HG03175 (cell line): Measurements from ENCODE around the gene IDI2.
A peak's percentile ranks its signal among the peaks of the same experiment; 100 is the strongest.
"Not testable (repeated sequence)": the region's sequence is repeated elsewhere in the genome, so short reads cannot be mapped to it uniquely, and the experiment has no call there.

Experiments
- ATAC-seq: cut with Tn5 transposase; IDR thresholded peaks from one replicate; pipeline ENCODE4 v1.9.1; 2021; ENCODE audit warnings: mild to moderate bottlenecking, moderate library complexity; ENCODE audit not compliant: unreplicated experiment

Gene IDI2

DNA sequence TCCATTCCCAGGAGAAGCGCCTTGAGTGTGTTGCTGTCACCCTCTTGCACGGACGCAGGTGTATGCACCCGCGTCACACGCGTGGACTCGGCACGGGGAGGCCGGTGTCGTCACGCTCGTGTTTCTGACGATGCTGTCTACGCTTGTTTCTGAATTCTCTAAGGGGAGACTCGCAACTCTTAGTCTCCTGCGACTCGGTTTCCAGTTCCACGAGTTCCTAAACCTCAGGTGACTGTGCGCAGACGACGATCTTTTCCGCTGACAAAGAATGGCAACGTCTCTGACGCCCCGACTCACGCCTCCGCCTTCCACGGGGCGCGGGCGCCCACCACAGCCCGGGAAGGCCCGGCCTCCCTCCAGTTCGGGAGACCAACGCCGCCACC lies 22.7 kb upstream of the IDI2 start:
- ATAC-seq = peak; percentile 6

DNA sequence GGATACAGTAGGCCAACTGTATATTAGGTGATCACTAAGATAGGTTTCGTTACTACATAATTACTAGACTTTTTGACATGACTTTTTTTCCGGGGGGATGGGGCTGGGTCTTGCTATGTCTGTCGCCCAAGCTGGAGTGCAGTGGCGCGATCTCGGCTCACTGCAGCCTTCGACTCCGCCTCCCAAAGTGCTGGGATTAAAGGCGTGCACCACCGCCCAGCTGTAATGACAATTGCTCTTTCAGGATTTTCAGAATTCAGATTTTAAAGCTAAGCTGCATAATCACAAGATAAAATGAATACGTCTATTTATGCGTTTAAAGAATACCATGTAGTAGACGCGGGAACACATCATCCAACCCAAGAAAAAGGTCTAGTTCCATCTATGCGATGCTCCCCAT lies 22.3 kb upstream of the IDI2 start:
- ATAC-seq = no peak

DNA sequence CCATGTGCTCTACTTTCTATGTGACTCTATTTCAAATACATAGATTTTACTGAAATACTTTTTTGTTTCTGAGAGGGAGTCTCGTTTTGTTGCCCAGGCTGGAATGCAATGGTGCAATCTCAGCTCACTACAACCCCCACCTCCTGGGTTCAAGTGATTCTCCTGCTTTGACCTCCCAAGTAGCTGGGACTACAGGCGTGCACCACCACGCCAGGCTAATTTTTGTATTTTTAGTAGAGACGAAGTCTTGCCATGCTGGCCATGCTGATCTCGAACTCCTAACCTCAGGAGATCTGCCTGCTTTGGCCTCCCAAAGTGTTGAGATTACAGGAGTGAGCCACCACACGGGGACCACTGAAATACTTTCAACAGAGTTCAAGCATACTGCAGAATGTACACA lies 19.8 kb upstream of the IDI2 start:
- no peak for ATAC-seq

DNA sequence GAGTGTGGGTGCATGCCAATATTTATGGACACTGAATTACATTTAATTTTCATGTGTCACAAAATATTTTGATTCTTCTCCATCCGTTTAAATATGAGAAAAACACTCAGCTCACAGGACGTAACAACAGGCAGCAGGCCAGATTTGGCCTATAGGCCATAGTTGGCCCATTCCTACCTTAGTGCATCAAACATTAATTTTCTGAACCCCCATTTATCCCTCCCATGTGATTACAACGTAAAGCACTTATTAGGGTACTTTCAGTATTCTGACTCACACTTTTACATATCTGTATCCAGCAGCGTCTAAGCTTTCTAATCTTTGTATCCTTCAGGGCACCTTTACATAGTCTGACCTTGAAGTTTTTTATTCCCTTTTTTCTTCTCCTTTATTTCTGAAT lies 19.3 kb upstream of the IDI2 start:
- no peak for ATAC-seq

DNA sequence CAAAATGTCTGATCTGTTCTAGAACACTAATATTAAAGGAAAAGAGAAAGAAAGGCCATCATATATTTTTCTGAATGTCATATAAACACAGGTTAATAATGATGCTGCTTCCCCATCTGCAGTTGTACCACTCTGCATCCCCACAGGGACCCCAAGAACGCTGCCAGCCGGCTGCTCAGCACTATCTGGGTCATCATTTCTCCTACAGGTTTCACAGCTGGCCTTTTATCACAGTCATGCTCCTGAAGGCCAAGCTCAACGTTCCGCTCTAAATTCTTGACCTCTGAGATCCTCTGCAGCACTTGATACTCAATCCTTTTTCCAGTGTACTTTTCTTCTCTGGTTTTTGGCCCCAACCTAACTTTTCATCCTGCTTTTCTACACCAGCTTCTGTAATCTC lies 18.5 kb upstream of the IDI2 start:
- ATAC-seq = no peak

DNA sequence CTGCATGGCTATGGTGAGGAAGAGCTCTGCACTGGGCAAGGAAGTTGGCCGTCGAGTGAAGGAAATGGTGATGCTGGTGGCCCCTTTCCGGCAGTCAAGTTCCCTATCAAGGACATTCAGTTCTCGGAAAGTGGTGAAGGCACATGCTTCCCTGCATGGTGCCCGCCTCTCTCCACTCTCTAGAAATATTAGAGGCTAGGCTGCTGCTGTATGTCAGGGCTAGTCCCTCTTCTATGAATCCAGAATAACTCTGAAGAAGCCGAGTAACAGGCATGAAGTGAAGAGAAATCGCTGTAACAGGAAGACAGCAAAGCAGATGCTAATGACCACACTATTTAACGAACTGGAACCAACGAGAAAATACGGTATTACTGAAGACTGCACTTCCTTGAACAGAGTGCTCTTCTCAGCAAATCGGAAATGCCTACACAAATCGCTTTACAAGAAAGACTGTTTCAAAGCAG lies 17.9 kb upstream of the IDI2 start:
- peak; percentile 73 for ATAC-seq

DNA sequence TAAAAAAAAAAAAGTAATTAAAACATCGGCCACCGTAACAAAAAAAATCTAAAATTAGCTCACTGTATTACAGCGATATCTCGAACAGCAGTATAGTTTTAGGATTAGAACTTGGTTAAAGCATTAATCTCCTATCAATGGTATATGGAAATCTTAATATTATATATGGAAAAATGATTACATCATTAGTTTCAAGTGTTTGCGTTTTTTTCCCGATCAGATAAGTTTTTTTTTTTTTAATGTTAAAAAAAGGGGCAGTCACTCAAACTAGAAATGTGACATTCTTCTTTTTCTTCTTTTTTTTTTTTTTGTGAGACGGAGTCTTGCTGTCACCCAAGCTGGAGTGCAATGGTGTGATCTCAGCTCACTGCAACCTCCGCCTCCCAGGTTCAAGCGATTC lies 15.9 kb upstream of the IDI2 start:
- ATAC-seq = no peak

DNA sequence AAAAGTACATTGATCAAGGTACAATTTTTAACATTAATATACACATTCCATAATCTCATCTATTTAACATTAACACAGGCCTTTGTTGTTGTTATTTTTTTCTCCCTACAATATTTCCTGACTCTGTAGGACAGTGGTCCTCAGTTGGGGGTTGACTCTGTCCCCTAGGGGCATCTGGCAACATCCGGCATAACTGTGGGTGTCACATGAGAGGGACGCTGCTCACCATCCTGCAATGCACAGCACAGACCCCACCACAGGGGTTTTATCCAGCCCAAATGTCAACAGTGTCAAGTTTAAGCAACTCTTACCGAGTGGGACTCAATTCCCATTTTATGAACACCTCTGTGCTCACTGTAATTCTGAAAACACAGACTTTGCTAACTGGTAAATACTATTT lies 14.5 kb upstream of the IDI2 start:
- no peak for ATAC-seq

DNA sequence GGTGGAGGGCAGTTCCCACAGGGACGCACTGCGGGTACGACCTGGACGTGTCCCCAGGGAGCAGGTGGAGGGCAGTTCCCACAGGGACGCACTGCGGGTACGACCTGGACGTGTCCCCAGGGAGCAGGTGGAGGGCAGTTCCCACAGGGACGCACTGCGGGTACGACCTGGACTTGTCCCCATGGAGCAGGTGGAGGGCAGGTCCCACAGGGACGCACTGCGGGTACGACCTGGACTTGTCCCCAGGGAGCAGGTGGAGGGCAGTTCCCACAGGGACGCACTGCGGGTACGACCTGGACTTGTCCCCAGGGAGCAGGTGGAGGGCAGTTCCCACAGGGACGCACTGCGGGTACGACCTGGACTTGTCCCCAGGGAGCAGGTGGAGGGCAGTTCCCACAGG lies 13.1 kb upstream of the IDI2 start:
- not testable (repeated sequence) for ATAC-seq

DNA sequence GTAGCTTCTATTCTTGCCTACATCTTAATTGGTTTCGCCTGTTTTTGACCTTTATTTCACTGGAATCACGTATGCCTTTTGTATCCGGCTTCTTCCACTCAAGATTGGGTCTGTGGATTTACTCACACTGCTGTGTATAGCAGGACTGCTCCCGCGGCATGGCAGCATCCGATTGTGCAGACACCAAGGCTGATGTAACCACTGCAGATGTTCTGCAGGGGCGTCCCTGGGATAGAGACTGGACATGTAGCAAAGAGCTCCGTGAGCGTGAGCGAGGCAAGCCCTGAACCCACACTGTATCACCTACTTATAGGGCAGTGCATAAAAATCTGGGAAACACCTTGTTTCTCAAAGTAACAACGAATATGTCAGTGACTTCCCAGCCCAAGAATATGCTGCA lies 11.4 kb upstream of the IDI2 start:
- no peak for ATAC-seq

DNA sequence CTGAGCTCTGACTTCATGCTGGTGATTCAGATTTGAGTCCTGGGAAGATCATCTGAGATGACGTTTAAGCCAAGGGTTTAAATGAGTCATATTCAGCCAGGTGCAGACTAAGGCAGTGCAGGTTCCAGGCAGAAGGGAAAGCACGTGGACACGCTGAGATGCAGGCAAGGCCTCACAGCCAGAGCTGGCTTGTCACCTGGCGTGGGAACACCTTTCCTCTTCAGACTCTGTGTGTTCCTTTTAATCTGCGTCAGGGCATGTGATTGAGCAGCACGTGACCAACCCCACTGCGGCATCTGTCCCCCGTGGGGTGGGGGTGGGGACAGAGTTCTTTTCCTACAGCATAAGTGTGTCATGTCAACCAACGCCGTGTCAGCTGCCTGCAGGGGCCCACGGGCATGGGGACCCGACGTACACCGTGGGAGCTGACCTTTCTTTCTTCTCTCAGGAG lies 10.7 kb upstream of the IDI2 start:
- no peak for ATAC-seq

DNA sequence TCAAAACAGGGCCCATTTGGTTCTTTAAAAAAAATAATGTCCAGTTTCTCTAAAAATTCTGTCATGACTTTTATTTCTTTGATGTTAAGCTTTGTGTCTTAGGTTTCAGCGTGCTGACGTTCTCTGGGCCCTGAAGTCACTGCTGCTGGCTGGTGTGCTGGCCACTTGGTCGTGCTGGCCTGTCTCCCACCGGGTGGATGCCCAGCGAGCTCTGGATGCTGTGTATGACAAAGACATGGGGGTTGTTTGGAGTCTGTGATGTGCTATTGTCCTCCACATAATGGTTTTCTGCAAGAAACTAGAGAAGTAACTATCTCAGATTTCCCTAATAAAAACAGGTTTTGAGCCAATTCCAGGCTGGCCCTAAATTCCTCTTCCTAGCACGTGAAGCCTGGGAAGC lies 9.5 kb upstream of the IDI2 start:
- ATAC-seq = no peak

DNA sequence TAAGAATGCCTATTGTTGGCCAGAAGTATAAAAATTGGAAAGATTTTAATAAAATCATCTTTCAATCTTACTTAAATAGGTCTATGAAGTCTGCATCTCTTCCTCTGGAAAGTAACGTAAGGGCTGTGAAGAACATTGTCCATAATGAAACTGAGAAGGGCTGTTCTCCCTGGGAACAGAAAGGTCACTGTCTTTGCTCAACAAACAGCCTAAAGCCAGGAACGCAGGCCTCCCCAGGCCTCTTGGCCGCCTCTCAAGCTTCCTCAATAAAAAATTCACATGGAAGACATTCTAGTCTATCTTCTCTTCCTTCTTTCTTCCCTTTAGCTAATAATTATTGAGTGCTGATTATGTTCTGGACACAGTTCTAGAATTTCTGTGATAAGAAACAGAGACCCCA lies 9.1 kb upstream of the IDI2 start:
- no peak for ATAC-seq

DNA sequence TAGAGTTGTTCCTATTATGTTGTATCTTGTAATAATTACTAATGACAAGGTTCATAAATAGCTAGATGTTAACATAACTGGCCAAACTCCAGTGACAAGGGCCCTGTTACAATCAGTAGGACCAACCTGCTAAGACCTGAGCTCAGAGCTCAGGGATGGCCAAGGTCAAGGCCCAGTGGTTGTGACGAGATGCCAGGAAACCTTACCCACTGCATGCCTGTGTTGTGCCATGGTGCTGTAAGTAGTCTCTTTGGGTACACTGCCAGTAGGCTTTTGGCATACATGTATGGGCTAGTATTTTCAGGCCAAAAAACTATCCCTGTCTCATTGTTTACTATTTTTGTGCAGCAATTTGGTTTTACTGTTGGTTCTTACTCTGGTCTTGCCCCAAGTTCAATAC lies 7.9 kb upstream of the IDI2 start:
- ATAC-seq = no peak

DNA sequence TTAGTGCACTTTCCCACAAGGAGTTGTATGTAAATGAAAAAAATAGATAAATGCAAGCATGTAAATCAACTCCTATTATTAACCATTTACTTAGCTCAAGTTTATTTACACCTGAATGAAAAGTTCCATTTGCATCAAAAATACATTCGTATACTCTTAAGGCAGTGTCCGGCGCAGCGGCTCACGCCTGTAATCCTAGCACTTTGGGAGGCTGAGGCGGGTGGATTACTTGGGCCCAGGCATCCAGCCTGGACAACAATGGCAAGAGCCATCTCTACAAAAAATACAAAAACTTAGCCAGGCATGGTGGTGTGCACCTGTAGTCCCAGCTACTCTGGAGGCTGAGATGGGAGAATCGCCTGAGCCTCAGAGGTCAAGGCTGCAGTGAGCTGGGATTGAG lies 4.2 kb upstream of the IDI2 start:
- ATAC-seq = no peak

DNA sequence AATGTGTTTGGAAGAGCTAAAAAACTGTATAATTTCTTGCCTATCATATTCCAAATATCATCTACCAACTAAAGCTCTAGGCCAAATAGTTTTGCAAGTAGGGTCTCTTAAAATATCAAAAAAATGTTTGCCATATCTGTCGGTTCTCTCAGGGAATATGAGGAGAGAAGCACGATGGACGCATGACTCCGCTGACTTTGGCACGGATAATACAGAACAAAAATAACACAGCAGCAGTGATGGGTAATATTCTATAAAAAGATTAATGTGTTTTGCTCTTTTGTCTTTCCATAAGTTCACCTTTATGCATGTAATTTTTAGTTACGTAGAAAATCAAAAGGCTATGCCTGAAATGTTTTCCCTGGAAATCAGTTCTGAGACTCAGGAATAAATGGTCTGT lies 919 bp upstream of the IDI2 start:
- ATAC-seq = no peak

DNA sequence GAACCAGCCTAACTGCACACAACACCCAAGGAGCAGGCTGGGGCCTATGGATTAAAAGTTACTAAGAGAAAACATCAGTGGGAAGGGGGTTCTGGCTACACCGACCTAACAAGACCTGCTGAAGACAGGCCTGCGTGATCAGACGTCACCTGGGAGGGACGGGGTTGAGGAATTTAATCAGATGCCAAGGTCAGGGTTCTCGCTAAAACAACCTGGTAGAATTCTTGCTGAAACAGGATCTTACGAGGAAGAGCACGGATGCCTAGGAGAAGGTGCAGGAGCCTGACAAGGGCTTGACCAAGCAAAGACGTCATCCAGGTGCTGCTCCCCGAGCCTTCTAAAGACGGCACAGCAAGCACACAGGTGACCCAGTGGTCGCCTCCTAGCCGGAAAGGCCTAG lies 1.6 kb downstream of the IDI2 start:
- ATAC-seq = no peak

DNA sequence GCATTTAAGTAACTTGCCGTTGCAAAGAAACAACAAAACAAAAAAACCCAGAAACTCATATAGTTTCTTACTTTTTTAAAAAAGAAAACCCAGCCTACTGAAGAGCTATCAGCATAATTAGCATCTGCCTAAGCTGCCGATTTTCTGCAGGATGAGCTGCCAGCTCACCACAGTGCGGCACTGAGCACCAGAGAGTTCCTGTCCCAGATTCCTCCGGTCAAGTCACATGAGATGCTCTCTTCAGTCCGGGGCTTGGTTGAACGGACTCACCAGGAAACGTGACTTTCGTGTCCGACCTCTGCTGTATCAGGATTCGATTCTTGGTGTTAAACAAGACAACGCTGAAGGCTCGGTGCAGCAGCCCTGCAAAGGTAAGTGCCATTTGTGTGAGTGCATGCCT lies 3.2 kb downstream of the IDI2 start:
- ATAC-seq = no peak

DNA sequence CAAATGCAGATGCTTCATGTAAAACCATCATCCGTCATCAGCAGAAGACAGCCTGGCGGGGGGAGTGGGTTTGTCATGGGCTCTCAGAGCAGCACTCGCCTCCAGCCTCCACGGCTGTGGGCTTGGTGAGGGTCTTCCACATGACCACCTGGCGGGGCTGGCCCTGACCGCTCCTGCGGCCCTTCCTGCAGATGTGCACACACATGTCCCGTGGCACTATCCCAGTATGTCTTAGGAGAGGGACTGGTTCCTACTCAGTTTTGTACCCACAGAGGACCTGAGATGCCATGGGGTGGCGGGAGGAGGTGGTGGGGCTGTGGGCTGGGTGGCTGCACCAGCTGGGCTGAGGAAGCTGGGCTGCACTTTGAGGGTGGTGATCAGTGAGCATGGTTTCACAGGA lies 4.7 kb downstream of the IDI2 start:
- no peak for ATAC-seq

DNA sequence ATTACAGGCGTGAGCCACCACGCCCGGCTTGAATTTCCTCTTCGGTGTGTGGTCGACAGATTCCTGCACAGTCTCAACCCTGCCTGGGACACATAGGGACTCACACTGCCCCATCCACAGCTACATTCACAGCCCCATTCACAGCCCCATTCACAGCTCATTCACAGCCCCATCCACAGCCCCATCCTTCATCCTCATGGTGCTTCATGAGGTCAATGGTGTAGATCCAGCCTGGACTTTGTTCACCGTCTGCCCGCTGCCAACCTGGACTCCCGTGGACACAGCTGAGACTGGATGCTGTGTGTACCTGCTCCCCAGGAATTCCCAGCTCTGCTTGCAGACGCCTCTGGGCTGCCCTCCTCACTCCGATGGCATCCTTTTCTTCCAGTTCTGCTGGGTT lies 5.2 kb downstream of the IDI2 start:
- no peak for ATAC-seq

DNA sequence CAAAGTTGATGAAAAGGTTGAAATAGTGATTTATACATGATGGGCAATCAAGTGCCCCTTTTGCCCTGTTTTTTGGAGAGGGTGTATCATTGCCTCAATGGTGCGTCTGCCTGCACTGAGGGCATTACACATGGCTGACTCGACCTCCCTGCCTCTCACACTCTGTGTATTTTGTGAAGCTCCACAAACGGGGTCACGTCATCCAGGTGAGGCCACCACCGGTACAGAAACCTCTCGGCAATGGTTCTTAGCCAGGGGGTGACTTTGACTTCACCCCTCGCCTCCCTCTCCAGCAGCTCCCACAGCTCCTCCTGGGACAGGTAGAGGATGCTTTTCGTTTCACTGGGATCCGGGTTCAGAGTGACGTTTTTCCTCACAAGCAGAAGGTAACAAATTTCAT lies 6.3 kb downstream of the IDI2 start:
- ATAC-seq = no peak

DNA sequence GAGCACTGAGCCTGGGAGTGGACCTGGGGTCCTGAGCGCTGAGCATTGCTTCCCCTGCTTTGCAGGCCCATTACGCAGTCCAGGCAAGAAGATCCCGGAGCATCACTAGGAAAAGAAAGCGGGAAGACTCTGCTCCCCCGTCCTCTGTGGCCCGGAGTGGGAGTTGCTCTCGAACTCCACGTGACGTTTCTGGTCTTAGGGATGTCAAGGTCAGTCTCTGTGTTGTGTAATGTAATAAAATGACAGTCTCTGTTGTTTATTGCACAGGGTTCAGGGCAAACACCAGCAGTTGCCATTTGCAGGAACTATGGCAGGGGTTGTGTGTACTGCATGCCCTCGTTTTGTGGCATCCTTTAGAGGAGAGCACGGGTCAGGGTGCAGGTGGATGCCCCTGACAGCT lies 10.0 kb downstream of the IDI2 start:
- no peak for ATAC-seq

DNA sequence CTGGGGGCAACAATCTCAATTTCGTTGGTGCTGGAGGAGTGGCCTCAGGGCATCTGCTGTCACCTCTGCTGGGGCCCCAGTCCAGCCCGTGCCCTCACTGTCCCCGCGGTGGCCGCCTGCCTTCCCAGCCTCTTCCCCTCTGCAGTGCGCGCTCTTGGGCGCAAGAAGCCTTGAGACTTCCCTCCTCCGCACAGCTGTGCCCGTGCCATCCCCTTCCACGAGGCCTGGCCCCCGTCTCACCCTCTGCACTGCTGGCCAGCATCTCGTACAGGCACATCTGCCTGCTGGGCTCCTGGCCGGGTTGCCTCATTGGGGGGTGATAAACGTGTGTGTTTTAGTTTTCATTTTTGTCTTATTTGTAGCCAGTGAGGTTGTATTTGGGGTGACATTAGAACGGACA lies 14.0 kb downstream of the IDI2 start:
- ATAC-seq = no peak

DNA sequence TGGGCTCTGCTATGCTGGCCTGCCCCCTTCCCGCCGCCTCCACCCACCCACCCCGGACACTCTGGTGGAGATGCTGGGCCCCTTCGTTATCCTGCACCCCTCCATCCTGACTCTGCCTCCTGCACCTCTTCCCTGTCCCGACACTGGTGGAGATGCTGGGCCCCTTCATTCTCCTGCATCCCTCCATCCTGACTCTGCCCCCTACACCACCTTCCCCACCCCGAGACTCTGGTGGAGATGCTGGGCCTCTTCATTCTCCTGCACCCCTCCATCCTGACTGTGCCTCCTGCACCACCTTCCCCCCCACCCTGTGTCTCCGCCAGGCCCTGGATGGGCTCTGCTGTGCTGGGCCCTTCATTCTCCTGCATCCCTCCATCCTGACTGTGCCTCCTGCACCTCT lies 15.0 kb downstream of the IDI2 start:
- no peak for ATAC-seq
